Urinary bladder (tissue), 4 donors: ENCODE measurements around the gene NME9. TPM values are rescaled to one million over a fixed set of nuclear protein-coding genes. Genes with fewer than 3 reads are reported as not detected.
"Not testable (repeated sequence)": the region's sequence is repeated elsewhere in the genome, so short reads cannot be mapped to it uniquely, and the experiment has no call there.

Experiments
- DNase-seq: peaks from one replicate; pipeline ENCODE4 v3.0.0-alpha.2; 2015; ENCODE audit errors: extremely low spot score
- H3K27ac ChIP-seq: one replicate; pipeline ENCODE4 v1.5.1; 2013; ENCODE audit warnings: low read depth, mild to moderate bottlenecking, moderate library complexity
- H3K36me3 ChIP-seq: one replicate; pipeline ENCODE4 v1.6.1; 2013; ENCODE audit warnings: mild to moderate bottlenecking, moderate library complexity; ENCODE audit not compliant: insufficient read depth
- H3K4me1 ChIP-seq: one replicate; pipeline ENCODE4 v1.6.1; 2013; ENCODE audit warnings: mild to moderate bottlenecking, moderate library complexity; ENCODE audit not compliant: insufficient read depth
- H3K4me3 ChIP-seq: one replicate; pipeline ENCODE4 v1.5.1; 2013; ENCODE audit warnings: low read depth, low read length
- WGBS: extraction: QIAGEN DNeasy Blood & Tissue Kit; methylation state at CpG from one replicate; pipeline ENCODE4 v1.1.7; 2013; 5-methylcytosine and 5-hydroxymethylcytosine counted together
- polyA plus RNA-seq: library from polyadenylated mRNA; stranded (reverse); fragments of 200-250 nt; gene quantifications from one replicate; pipeline ENCODE4 v1.2.3, GENCODE V29; 2013
- total RNA-seq: library from RNA; depleted of rRNA; stranded (reverse); fragments of >200 nt; gene quantifications from one replicate; pipeline ENCODE4 v1.2.3, GENCODE V29; 2014
- donor health status: healthy with polysubstance abuse.
- donor health status: healthy.

NME9 gene, protein sequence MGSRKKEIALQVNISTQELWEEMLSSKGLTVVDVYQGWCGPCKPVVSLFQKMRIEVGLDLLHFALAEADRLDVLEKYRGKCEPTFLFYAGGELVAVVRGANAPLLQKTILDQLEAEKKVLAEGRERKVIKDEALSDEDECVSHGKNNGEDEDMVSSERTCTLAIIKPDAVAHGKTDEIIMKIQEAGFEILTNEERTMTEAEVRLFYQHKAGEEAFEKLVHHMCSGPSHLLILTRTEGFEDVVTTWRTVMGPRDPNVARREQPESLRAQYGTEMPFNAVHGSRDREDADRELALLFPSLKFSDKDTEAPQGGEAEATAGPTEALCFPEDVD
- 0.16 TPM for total RNA-seq
- not detected for polyA plus RNA-seq

- WGBS, result under 1% methylated on average over 62 of the region's 62 CpGs
- peak within 1 kb of the TSS; percentile 64 for H3K4me3 ChIP-seq
- peak; percentile 70 for DNase-seq
- H3K4me1 ChIP-seq, result no peaks in the 10 kb centered on the region
- no peaks in the 10 kb centered on the region for H3K36me3 ChIP-seq
- no peak within 1 kb of the TSS for H3K27ac ChIP-seq
These were observed at the start of gene NME9 for GRCh38 chr3:138329127-138329983. NME9 (minus strand) TSS chr3:138329851; CDS start chr3:138329335, 516 bp downstream.

- WGBS, result 91% methylated on average over 1 of the region's 1 CpG
- Histone ChIP-seq H3K4me1 (no peaks in the 10 kb centered on the region), H3K4me3 (no peak overlapping the region), H3K36me3 (no peaks in the 10 kb centered on the region), H3K27ac (no peak overlapping the region)
- no peak for DNase-seq
These were observed 49.3 kb upstream of the NME9 start for GRCh38 chr3:138378990-138379389.

- Histone ChIP-seq H3K4me3 (no peak overlapping the region), H3K27ac (no peak overlapping the region), H3K36me3 (no peaks in the 10 kb centered on the region), H3K4me1 (no peaks in the 10 kb centered on the region)
- WGBS, result 90% methylated on average over 5 of the region's 5 CpGs
- DNase-seq, result no peak
These were observed 48.7 kb upstream of the NME9 start for GRCh38 chr3:138378331-138378730.

- Histone ChIP-seq H3K4me1 (no peaks in the 10 kb centered on the region), H3K36me3 (no peaks in the 10 kb centered on the region), H3K4me3 (no peak overlapping the region), H3K27ac (no peak overlapping the region)
- 84% methylated on average over 5 of the region's 5 CpGs for WGBS
- DNase-seq, result no peak
These were observed 48.2 kb upstream of the NME9 start for GRCh38 chr3:138377804-138378203.

DNA sequence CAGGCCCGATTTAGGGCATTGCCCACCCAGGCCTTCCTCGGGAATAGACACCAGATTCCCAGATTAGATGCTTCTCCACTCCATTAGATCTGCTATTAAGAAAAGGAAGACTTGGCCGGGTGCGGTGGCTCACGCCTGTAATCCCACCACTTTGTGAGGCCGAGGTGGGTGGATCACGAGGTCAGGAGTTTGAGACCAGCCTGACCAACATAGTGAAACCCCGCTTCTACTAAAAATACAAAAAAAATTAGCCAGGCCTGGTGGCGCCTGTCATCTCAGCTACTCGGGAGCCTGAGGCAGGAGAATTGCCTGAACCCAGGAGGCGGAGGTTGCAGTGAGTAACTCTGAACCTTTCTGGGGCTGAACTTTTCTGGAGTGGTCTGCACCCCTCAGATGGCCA lies 47.6 kb upstream of the NME9 start:
- H3K4me3 ChIP-seq, H3K4me1 ChIP-seq, H3K27ac ChIP-seq, H3K36me3 ChIP-seq, DNase-seq: not testable (repeated sequence)
- WGBS, result 93% methylated on average over 11 of the region's 11 CpGs

GRCh38 chr3:138376663-138377062 lies 47.0 kb upstream of the NME9 start:
- Histone ChIP-seq H3K36me3 (no peaks in the 10 kb centered on the region), H3K27ac (no peak overlapping the region), H3K4me1 (no peaks in the 10 kb centered on the region), H3K4me3 (no peak overlapping the region)
- no peak for DNase-seq
- WGBS, result 59% methylated on average over 2 of the region's 2 CpGs

- no peak for DNase-seq
These were observed 45.8 kb upstream of the NME9 start for GRCh38 chr3:138375447-138375846.

GRCh38 chr3:138374573-138375134 lies 45.0 kb upstream of the NME9 start:
- H3K36me3 ChIP-seq, result no peaks in the 10 kb centered on the region
- DNase-seq, result no peak
- 56% methylated on average over 2 of the region's 2 CpGs for WGBS

More at GRCh38 chr3:138375447-138375846, 45.8 kb upstream of the NME9 start:
- H3K4me1 ChIP-seq, result no peaks in the 10 kb centered on the region
- no peak overlapping the region for H3K27ac ChIP-seq
- no peaks in the 10 kb centered on the region for H3K36me3 ChIP-seq
- WGBS, result 73% methylated on average over 4 of the region's 4 CpGs
- H3K4me3 ChIP-seq, result no peak overlapping the region

GRCh38 chr3:138373736-138374094 lies 44.1 kb upstream of the NME9 start:
- Histone ChIP-seq H3K36me3 (no peaks in the 10 kb centered on the region), H3K27ac (no peak overlapping the region), H3K4me1 (no peaks in the 10 kb centered on the region), H3K4me3 (no peak overlapping the region)
- WGBS, result 98% methylated on average over 5 of the region's 5 CpGs
- DNase-seq, result no peak

More at GRCh38 chr3:138374573-138375134, 45.0 kb upstream of the NME9 start:
- no peak overlapping the region for H3K27ac ChIP-seq
- no peak overlapping the region for H3K4me3 ChIP-seq
- no peaks in the 10 kb centered on the region for H3K4me1 ChIP-seq

DNA sequence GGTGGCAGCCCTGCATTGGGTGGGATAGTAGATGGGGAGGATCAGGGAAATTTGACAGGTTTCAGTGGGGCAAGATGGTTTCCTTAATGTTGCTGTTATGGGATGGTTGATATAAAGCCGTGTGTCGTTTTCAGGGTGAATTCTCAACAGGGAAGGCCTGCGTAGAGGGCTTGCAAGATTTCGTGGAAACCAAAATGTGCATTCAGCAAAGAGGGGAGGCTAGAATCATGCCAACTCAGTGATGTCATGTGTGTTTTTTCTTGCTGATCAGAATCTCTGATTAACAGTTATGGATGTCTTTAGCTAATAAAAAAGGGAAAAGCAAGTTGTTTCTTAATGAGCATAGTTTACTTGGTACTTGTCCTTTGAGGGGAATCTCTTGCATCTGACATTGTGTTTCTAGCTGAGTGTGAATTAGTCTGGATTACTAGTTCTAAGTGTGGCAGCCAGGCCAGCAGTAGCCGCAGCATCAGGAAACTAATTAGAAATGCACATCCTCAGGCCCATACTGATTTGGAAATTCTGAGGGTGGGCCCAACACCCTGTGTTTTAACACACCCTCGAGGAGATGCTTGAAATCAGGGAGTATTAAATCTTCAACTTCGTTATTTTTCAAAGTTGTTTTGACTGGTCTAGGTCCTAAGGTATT lies 43.6 kb upstream of the NME9 start:
- 93% methylated on average over 7 of the region's 7 CpGs for WGBS
- H3K4me1 ChIP-seq, result no peaks in the 10 kb centered on the region

GRCh38 chr3:138371070-138371965 lies 41.7 kb upstream of the NME9 start:
- no peaks in the 10 kb centered on the region for H3K4me1 ChIP-seq
- no peaks in the 10 kb centered on the region for H3K36me3 ChIP-seq
- no peak overlapping the region for H3K4me3 ChIP-seq
- DNase-seq, result no peak
- no peak overlapping the region for H3K27ac ChIP-seq
- 85% methylated on average over 9 of the region's 9 CpGs for WGBS

More for the DNA sequence above, 43.6 kb upstream of the NME9 start:
- Histone ChIP-seq H3K36me3 (no peaks in the 10 kb centered on the region), H3K4me3 (no peak overlapping the region), H3K27ac (no peak overlapping the region)
- no peak for DNase-seq

DNA sequence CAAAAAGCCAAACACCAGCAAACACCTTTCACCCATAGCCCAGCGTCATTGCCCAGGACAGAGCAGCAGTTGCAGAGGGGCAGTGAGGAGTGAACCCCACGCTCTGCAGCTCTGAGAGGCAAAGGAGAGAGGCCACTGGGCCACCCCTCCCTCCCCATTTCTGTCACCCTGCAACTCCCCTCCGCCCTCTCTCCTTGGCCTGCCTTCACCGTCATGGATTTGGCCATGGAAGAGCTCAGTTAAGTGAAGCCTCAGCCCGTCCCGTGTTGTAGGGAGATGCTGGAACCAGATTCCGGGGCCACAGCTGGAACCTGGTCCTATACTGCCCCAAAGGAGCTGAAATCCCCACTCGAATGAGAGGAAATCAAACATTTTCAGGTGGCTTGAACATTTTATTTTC lies 40.7 kb upstream of the NME9 start:
- DNase-seq, result no peak

More for the DNA sequence above, 40.7 kb upstream of the NME9 start:
- H3K36me3 ChIP-seq, result no peaks in the 10 kb centered on the region
- no peak overlapping the region for H3K4me3 ChIP-seq
- no peaks in the 10 kb centered on the region for H3K4me1 ChIP-seq
- 92% methylated on average over 8 of the region's 8 CpGs for WGBS
- no peak overlapping the region for H3K27ac ChIP-seq
